Esophagus squamous epithelium (tissue), 4 donors: Measurements from ENCODE around the gene CSMD2.

ENCODE experiments used
- POLR2A ChIP-seq, 4 donors: fragments of 450-650 bp; IDR thresholded peaks; one replicate each; pipeline ENCODE4 v1.6.1; 2017; ENCODE audit warnings: antibody characterized with exemption in 4 of 4, mild to moderate bottlenecking in 4 of 4, moderate library complexity in 3 of 4
- TF ChIP-seq, protein P1 (sequence below), 6 experiments: fragments of 450-650 bp in 4 of 6; fragments of 200-600 bp in 2 of 6; sonication (generic) in 2 of 6; IDR thresholded peaks; one replicate each; pipeline ENCODE4 v1.5.1; 2016 to 2019; ENCODE audit warnings: antibody characterized with exemption in 6 of 6, mild to moderate bottlenecking in 4 of 6, moderate library complexity in 4 of 6

DNA sequence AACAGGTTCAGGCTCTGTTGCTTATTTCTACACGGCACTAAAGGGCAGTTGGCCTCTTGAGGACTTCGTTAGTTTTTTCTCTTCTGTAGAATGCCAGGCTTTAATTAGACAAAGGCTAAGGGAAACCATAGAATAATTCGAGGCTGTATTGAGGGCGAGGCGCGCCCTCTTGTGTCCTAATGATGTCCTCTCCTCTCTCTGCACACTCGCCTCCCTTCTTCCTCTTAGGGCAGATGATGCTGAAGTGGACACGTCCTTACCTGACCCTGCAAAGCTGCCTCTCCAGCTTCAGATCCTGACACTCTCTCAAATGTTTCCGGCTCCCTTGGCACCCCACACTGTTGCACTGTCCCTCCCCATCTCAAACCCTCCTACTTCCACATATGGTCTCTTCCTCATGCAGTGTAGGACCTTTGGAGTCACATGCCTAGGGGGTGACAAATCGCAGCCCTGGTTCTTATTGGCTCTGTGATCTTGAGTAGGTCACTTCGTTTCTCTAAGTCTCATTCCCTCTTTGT lies 694.5 kb downstream of the CSMD2 start:
- TF ChIP-seq, protein P1, sequence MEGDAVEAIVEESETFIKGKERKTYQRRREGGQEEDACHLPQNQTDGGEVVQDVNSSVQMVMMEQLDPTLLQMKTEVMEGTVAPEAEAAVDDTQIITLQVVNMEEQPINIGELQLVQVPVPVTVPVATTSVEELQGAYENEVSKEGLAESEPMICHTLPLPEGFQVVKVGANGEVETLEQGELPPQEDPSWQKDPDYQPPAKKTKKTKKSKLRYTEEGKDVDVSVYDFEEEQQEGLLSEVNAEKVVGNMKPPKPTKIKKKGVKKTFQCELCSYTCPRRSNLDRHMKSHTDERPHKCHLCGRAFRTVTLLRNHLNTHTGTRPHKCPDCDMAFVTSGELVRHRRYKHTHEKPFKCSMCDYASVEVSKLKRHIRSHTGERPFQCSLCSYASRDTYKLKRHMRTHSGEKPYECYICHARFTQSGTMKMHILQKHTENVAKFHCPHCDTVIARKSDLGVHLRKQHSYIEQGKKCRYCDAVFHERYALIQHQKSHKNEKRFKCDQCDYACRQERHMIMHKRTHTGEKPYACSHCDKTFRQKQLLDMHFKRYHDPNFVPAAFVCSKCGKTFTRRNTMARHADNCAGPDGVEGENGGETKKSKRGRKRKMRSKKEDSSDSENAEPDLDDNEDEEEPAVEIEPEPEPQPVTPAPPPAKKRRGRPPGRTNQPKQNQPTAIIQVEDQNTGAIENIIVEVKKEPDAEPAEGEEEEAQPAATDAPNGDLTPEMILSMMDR (IDR thresholded peaks at IDR 0.05), result peak; percentile 71 to 89 (median 79)
- TF ChIP-seq POLR2A (IDR thresholded peaks at IDR 0.05), result no peak
